Activated T-helper 1 cell treated with anti-CD3 and anti-CD28 coated beads, Interleukin-12 subunit alpha, Interleukin-12 subunit beta, Interleukin-2, Interleukin-4 antibody, amounts not matched to agents 30 ng/mL and 10 ng/mL and 1 ng/mL, durations not matched to agents 14 hours and 24 hours and 36 hours (primary cell): ENCODE data around the gene ODF4. TPM values are rescaled to one million over a fixed set of nuclear protein-coding genes. Genes with fewer than 3 reads are reported as not detected.

ENCODE experiments used
- DNase-seq: peaks from one replicate; pipeline ENCODE4 v3.0.0; 2021; ENCODE audit warnings: low spot score
- H3K27ac Mint-ChIP-seq: one replicate; pipeline ENCODE4 v1.8.0; 2021; ENCODE audit warnings: mild to moderate bottlenecking, mixed read lengths
- H3K27me3 Mint-ChIP-seq: one replicate; pipeline ENCODE4 v1.8.0; 2022; ENCODE audit warnings: mild to moderate bottlenecking, moderate library complexity, mixed read lengths; ENCODE audit not compliant: insufficient read depth
- H3K36me3 Mint-ChIP-seq: one replicate; pipeline ENCODE4 v1.8.0; 2021; ENCODE audit warnings: low read depth, mixed read lengths
- H3K4me1 Mint-ChIP-seq: one replicate; pipeline ENCODE4 v1.8.0; 2021; ENCODE audit warnings: low read depth, mixed read lengths
- H3K4me3 Mint-ChIP-seq: one replicate; pipeline ENCODE4 v1.8.0; 2021; ENCODE audit warnings: mild to moderate bottlenecking, moderate library complexity, mixed read lengths
- H3K9me3 Mint-ChIP-seq: one replicate; pipeline ENCODE4 v1.8.0; 2021; ENCODE audit warnings: mixed read lengths
- intact Hi-C: fragments of 100-400 bp; cut with micrococcal nuclease; formaldehyde crosslinking; loops from one replicate; pipeline ENCODE4 v1.15.1; 2024
- total RNA-seq: library from RNA; stranded (reverse); gene quantifications from 2 replicates; pipeline ENCODE4 v1.2.3, GENCODE V29; 2022

ODF4 gene
- total RNA-seq, 1 donor from 2014 or later: not detected

DNA sequence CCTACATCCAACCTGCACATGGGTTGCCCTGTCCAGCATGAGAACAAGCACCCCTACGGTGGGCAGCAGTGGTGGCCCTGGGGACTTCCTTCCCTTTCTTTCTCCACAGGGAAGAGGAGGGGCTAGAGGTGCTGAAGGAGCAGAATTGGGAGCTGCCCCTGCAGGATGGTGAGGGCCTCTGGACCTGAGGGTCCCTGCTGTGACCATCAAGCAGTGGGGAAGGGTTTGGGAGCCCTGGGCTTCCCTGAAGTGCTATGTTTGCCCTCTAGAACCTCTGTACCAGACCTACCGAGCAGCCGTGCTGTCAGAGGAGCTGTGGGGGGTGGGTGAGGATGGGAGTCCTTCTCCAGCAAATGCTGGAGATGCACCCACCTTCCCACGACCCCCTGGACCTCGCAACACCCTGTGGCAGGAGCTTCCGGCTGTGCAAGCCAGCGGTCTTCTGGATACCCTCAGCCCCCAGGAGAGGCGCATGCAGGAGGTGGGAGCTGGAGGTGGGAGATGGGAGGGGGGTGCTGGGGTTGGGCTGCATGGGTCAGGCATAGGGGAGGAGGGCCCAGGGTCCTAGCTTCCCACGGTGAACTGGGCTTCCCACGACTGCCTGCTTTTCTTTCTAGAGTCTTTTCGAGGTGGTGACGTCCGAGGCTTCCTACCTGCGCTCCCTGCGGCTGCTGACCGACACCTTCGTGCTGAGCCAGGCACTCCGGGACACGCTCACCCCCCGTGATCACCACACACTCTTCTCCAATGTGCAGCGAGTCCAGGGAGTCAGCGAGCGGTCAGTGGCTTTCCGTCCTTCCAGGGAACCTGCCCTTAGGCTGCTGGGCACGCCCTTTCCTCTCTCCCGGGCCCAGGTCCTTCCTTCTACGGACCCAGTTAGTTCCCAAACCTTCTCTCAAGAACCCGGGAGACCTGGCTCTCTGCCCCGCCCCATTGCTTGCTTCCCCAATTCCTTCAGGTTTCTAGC, 24.6 kb upstream of the ODF4 start:
- H3K36me3 Mint-ChIP-seq: no peaks in the 10 kb centered on the region
- DNase-seq: no peak
- intact Hi-C loops: no loop called here
- H3K27ac Mint-ChIP-seq: no peak overlapping the region
- peaks cover 7% of the 10 kb centered on the region for H3K27me3 Mint-ChIP-seq
- H3K4me3 Mint-ChIP-seq: no peak overlapping the region
- H3K9me3 Mint-ChIP-seq: no peaks in the 10 kb centered on the region
- no peaks in the 10 kb centered on the region for H3K4me1 Mint-ChIP-seq

DNA sequence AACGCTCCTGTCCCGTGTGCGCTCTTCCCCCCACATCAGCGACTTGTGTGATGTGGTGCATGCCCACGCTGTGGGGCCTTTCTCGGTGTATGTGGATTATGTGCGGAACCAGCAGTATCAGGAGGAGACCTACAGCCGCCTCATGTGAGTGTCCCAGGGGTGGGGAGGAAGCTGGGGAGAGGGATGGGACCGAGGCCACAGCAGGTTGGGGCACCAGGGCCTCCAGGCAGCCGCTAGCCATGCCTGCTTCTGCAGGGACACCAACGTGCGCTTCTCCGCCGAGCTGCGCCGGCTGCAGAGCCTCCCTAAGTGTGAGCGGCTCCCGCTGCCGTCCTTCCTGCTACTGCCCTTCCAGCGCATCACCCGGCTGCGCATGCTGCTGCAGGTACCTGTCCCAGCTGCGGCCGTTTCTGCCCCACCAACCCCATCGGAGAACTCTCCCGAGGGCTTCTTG, 23.8 kb upstream of the ODF4 start:
- no peak for DNase-seq
- H3K4me1 Mint-ChIP-seq: no peaks in the 10 kb centered on the region
- intact Hi-C loops: no loop called here
- no peaks in the 10 kb centered on the region for H3K36me3 Mint-ChIP-seq
- peaks cover 9% of the 10 kb centered on the region for H3K27me3 Mint-ChIP-seq
- H3K9me3 Mint-ChIP-seq: no peaks in the 10 kb centered on the region
- no peak overlapping the region for H3K27ac Mint-ChIP-seq
- no peak overlapping the region for H3K4me3 Mint-ChIP-seq

- Mint-ChIP-seq H3K4me3 (no peak overlapping the region), H3K9me3 (no peaks in the 10 kb centered on the region), H3K36me3 (no peaks in the 10 kb centered on the region), H3K27ac (no peak overlapping the region), H3K27me3 (peaks cover 7% of the 10 kb centered on the region), H3K4me1 (no peaks in the 10 kb centered on the region)
- intact Hi-C loops: no loop called here
- DNase-seq: no peak
Measured at GRCh38 chr17:8318010-8318935, 21.4 kb upstream of the ODF4 start.

- no peaks in the 10 kb centered on the region for H3K9me3 Mint-ChIP-seq
- H3K4me3 Mint-ChIP-seq: no peak overlapping the region
- no peak overlapping the region for H3K27ac Mint-ChIP-seq
- no peaks in the 10 kb centered on the region for H3K36me3 Mint-ChIP-seq
- intact Hi-C loops: no loop called here
- peaks cover 9% of the 10 kb centered on the region for H3K27me3 Mint-ChIP-seq
- H3K4me1 Mint-ChIP-seq: no peaks in the 10 kb centered on the region
- no peak for DNase-seq
Measured at GRCh38 chr17:8320262-8320661, 19.4 kb upstream of the ODF4 start.

DNA sequence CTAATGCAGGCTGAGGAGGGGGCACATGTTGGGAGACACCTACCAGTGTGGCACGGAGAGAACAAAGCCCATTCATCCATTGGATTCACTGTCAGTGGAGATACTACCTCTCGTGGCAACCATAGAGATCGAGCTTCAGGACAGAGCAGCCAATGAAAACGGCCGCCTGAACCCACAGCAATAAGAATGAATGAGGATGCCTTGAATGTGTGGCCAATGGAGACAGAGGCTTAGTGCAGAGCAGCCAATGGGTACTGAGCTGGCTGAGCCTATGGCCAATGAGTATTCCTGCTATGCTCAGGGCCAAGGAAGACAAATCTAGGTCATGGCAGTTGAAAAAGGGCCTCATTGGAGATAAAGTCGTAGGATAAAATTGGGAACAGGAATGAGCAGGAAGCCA, 18.6 kb upstream of the ODF4 start:
- Mint-ChIP-seq H3K4me1 (peaks cover 3% of the 10 kb centered on the region), H3K36me3 (no peaks in the 10 kb centered on the region), H3K27ac (no peak overlapping the region), H3K27me3 (peaks cover 16% of the 10 kb centered on the region), H3K9me3 (no peaks in the 10 kb centered on the region), H3K4me3 (no peak overlapping the region)
- DNase-seq: no peak
- intact Hi-C loops: no loop called here

GRCh38 chr17:8322061-8322460, 17.6 kb upstream of the ODF4 start:
- DNase-seq: no peak
- H3K27ac Mint-ChIP-seq: no peak overlapping the region
- peaks cover 25% of the 10 kb centered on the region for H3K27me3 Mint-ChIP-seq
- no peaks in the 10 kb centered on the region for H3K9me3 Mint-ChIP-seq
- intact Hi-C loops: no loop called here
- H3K36me3 Mint-ChIP-seq: no peaks in the 10 kb centered on the region
- H3K4me1 Mint-ChIP-seq: peaks cover 10% of the 10 kb centered on the region
- no peak overlapping the region for H3K4me3 Mint-ChIP-seq

DNA sequence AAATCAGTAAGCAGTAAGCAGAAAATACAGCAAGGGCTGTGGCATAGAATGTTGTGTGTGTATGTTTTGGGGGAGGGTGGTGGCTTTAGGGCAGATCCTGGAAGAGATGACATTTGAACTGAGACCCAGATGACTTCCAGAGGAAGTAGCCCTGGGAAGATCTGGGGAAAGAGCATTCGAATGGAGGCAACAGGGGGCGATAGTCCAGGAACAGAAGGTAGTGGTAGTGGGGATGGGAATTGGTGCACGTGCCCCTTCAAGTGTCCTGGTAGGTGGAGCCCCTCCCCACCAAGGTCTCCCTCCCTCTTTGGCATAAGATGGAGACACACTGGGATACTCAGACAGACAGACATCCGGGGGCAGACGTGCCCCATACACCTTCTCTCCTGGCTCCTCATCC, 15.5 kb upstream of the ODF4 start:
- no peak for DNase-seq
- H3K4me3 Mint-ChIP-seq: no peak overlapping the region
- H3K9me3 Mint-ChIP-seq: no peaks in the 10 kb centered on the region
- peaks cover 2% of the 10 kb centered on the region for H3K36me3 Mint-ChIP-seq
- peaks cover 10% of the 10 kb centered on the region for H3K4me1 Mint-ChIP-seq
- intact Hi-C loops: no loop called here
- H3K27ac Mint-ChIP-seq: no peak overlapping the region
- H3K27me3 Mint-ChIP-seq: peaks cover 32% of the 10 kb centered on the region

DNA sequence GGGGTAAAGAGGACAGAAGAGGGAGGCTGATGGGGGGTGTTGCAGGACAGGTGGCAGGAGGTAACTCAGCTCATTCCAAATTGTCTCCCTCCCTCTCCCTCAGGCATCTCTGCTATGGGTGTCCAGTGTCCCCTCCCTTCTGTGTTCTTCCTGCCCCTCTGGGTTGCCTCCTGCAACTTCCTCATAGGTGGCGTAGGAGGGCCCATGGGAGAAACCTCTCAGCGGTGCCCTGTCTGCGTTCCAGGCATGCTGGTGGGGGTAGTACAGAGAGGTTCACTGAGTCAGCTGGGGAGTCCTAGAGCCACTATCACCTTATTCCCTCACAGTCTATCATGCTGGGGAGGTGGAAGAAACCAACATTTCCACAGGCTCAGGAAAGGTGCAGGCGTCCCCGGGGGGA, 14.7 kb upstream of the ODF4 start:
- Mint-ChIP-seq H3K27me3 (peaks cover 34% of the 10 kb centered on the region), H3K4me1 (peaks cover 10% of the 10 kb centered on the region), H3K27ac (no peak overlapping the region), H3K36me3 (peaks cover 2% of the 10 kb centered on the region), H3K9me3 (no peaks in the 10 kb centered on the region), H3K4me3 (no peak overlapping the region)
- intact Hi-C loops: no loop called here
- no peak for DNase-seq

DNA sequence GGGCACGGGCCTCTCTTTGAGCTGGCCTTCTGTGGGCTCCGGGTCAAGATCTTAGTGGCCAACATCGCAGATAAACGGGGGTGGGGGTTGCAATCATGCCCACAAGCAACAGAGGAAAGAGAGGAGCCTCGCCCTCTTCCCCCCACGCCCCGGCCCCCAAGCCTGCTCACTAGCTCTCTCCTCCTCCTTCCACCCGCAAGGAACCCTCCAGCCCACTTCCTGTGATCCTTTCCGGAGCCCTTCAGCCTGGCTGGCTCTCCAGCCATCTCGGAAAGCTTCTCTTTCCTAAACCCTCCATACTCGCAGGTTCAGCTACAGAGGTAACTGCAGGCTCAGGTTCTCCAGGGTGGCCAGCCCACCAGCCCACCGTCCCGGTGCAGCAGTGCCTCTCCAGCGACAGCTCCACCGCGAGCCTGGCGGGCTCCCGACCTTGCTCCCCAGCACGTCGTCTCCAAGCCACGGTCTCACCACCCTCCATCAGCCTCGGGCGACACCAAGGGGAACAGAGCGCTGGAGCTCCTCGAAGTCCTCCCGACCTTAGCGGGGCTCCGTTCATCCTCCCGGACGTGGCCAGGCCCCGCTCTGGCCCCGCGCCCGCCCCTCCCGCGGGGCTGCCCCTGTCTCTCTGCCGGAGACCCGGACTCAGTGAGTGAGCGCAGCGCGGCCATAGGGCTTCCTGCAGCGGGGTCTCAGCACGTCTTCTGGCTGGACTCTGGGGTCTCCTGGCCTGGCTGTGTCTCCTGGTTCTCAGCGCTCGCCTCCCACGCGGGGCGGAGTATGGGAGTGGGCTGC, 12.9 kb upstream of the ODF4 start:
- DNase-seq: no peak
- Mint-ChIP-seq H3K27me3 (peaks cover 33% of the 10 kb centered on the region), H3K4me1 (peaks cover 10% of the 10 kb centered on the region), H3K27ac (no peak overlapping the region), H3K36me3 (peaks cover 2% of the 10 kb centered on the region), H3K4me3 (peak overlapping the region; percentile 53), H3K9me3 (no peaks in the 10 kb centered on the region)
- intact Hi-C loops: no loop called here

- Mint-ChIP-seq H3K4me1 (peaks cover 10% of the 10 kb centered on the region), H3K36me3 (peaks cover 2% of the 10 kb centered on the region), H3K27ac (no peak overlapping the region), H3K4me3 (peak overlapping the region; percentile 53), H3K27me3 (peaks cover 33% of the 10 kb centered on the region), H3K9me3 (no peaks in the 10 kb centered on the region)
- DNase-seq: no peak
- intact Hi-C loops: no loop called here
Measured at GRCh38 chr17:8327303-8327649, 12.4 kb upstream of the ODF4 start.

GRCh38 chr17:8332128-8332527, 7.5 kb upstream of the ODF4 start:
- Mint-ChIP-seq H3K9me3 (no peaks in the 10 kb centered on the region), H3K27ac (no peak overlapping the region), H3K4me3 (no peak overlapping the region), H3K27me3 (peaks cover 11% of the 10 kb centered on the region), H3K4me1 (no peaks in the 10 kb centered on the region), H3K36me3 (peaks cover 2% of the 10 kb centered on the region)
- DNase-seq: no peak
- intact Hi-C loops: no loop called here

- DNase-seq: no peak
- H3K4me1 Mint-ChIP-seq: peaks cover under 1% of the 10 kb centered on the region
- H3K36me3 Mint-ChIP-seq: peaks cover 2% of the 10 kb centered on the region
- intact Hi-C loops: no loop called here
- no peaks in the 10 kb centered on the region for H3K9me3 Mint-ChIP-seq
- no peak overlapping the region for H3K27ac Mint-ChIP-seq
- no peak overlapping the region for H3K4me3 Mint-ChIP-seq
- peaks cover 7% of the 10 kb centered on the region for H3K27me3 Mint-ChIP-seq
Measured at GRCh38 chr17:8332688-8333087, 7.0 kb upstream of the ODF4 start.
